Caco-2 (cell line): ENCODE results near the gene DDN. TPM values are rescaled to one million over a fixed set of nuclear protein-coding genes. Genes with fewer than 3 reads are reported as not detected.

Source experiments
- BruUV-seq: library from RNA; stranded (reverse); fragments of 400-500 nt; replicated peaks from 2 replicates; lab custom pipeline; 2021; lab: Mats Ljungman, UMichigan
- CTCF ChIA-PET: fragments of 300-600 bp; sonication (Branson Sonifier 250); formaldehyde crosslinking; loops from one replicate; lab custom pipeline; 2022; ENCODE audit warnings: antibody characterized with exemption; lab: Charles Lee
- POLR2A ChIA-PET: fragments of 300-600 bp; sonication (Branson Sonifier 250); formaldehyde crosslinking; loops from one replicate; lab custom pipeline; 2022; ENCODE audit warnings: antibody characterized with exemption; lab: Charles Lee
- DNase-seq, 2 experiments: peaks; one replicate each; pipeline versions ENCODE4 v3.0.0 to v3.0.0-alpha.2; 2020 to 2022
- H3K27me3 ChIP-seq: replicated peaks from 2 replicates; pipeline ENCODE4 v1.6.0; 2011; ENCODE audit warnings: low read length; ENCODE audit not compliant: control insufficient read depth, insufficient read depth
- H3K36me3 ChIP-seq: 2 replicates; pipeline ENCODE4 v1.5.1; 2011; ENCODE audit warnings: low read length; ENCODE audit not compliant: control insufficient read depth, insufficient read depth
- H3K4me1 ChIP-seq: fragments of 250-450 bp; sonication (Bioruptor Pico); 2 replicates; pipeline ENCODE4 v1.5.1; 2020; ENCODE audit warnings: mild to moderate bottlenecking
- H3K4me3 ChIP-seq: 2 replicates; pipeline ENCODE4 v1.5.1; 2011; ENCODE audit warnings: low read depth, mild to moderate bottlenecking, control low read depth, low read length
- H3K9me3 ChIP-seq: fragments of 250-450 bp; sonication (Bioruptor Pico); 2 replicates; pipeline ENCODE4 v1.5.1; 2020; ENCODE audit warnings: mild to moderate bottlenecking, moderate library complexity
- H3K27ac Mint-ChIP-seq: one replicate; pipeline ENCODE4 v1.8.0; 2022; ENCODE audit warnings: mixed read lengths; ENCODE audit not compliant: unreplicated experiment
- H3K27me3 Mint-ChIP-seq: one replicate; pipeline ENCODE4 v1.8.0; 2022; ENCODE audit warnings: mixed read lengths; ENCODE audit not compliant: insufficient read depth, unreplicated experiment
- H3K36me3 Mint-ChIP-seq: one replicate; pipeline ENCODE4 v1.8.0; 2022; ENCODE audit warnings: mild to moderate bottlenecking, mixed read lengths; ENCODE audit not compliant: insufficient read depth, unreplicated experiment
- H3K4me1 Mint-ChIP-seq: one replicate; pipeline ENCODE4 v1.8.0; 2022; ENCODE audit warnings: low read depth, mixed read lengths; ENCODE audit not compliant: unreplicated experiment
- H3K4me3 Mint-ChIP-seq: one replicate; pipeline ENCODE4 v1.8.0; 2022; ENCODE audit warnings: mild to moderate bottlenecking, moderate library complexity, mixed read lengths; ENCODE audit not compliant: unreplicated experiment
- H3K9me3 Mint-ChIP-seq: one replicate; pipeline ENCODE4 v1.8.0; 2022; ENCODE audit warnings: mixed read lengths; ENCODE audit not compliant: unreplicated experiment
- CTCF ChIP-seq, 2 experiments: fragments of 200-600 bp in 1 of 2; IDR thresholded peaks; 1 replicate in 1 of 2; 2 replicates in 1 of 2; pipeline versions ENCODE4 v1.5.1 to v1.8.0; 2011 to 2022; ENCODE audit warnings: antibody characterized with exemption in 1 of 2, control low read depth in 1 of 2, inconsistent platforms in 1 of 2, low read depth in 1 of 2, low read length in 1 of 2, mild to moderate bottlenecking in 1 of 2, moderate library complexity in 1 of 2; ENCODE audit not compliant: insufficient read depth in 1 of 2, severe bottlenecking in 1 of 2, unreplicated experiment in 1 of 2
- intact Hi-C: fragments of 100-400 bp; cut with micrococcal nuclease; formaldehyde crosslinking; loops from one replicate; pipeline ENCODE4 v1.10.0; 2022; ENCODE audit not compliant: unreplicated experiment
- total RNA-seq: library from RNA; stranded (reverse); gene quantifications from 2 replicates; pipeline ENCODE4 v1.2.3, GENCODE V29; 2022

The DDN gene
- total RNA-seq, 1 experiment from 2014 or later = 1.9 TPM

DNA sequence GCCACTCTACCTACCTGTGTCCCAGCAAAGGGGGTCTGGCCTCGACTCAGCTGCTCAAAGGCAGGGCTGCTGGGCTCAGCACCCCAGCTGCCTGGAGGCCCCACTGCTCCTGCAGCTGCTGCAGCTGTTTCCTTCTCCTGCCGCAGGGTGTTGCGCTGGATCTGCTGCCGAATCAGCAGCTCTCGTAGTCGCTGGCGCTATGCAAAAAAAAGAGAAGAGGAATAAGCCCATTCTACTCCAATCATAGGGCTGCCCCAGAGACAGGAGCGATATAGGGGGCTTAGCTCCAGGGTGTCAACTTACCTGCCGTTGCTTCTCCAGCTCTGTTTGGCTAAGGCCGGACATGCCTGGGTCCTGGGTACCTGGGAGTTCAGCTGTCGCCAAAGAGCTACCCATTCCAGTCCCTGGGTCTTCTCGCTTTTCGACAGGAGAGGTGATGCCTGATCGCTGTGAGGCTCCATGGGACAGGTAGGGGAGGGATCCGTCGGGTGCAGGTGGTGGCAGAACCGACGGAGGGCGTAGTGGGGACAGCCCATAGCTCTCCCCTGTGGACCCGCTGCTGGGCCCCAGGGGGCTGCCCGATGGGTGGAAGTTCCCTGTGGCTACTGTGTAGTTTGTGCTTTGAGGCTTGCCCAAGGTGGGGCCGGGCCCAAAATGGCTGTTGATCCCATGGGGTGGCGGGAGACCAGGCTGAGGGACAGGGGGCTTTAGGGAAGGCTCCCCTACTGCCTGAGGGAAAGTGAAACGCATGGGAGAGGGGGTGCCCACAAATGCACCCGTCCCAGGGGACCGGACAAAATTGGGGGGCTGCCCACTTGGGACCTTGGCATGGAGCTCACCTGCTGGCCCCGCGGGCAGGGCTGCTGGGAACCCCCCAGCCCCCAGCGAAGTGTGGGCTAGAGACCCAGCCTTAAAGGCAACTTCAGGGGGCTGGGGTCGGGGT lies 40.5 kb upstream of the DDN start:
- no peak for TF ChIP-seq CTCF (IDR thresholded peaks at IDR 0.05; ENCODE audit: insufficient read depth in 1 of 2, low read depth in 1 of 2, low read length in 1 of 2, severe bottlenecking in 1 of 2, unreplicated experiment in 1 of 2)
- ChIA-PET POLR2A (interaction anchor here (0.6 kb wide), 1 partner anchor 174 kb away, joined by 4 read pairs; no protein-coding TSS in a partner anchor), CTCF (interaction anchor here (0.6 to 1.1 kb wide), 3 partner anchors 20 to 120 kb away, joined by 4 to 7 read pairs (median 6); no protein-coding TSS in a partner anchor)
- Mint-ChIP-seq H3K4me1 (no peaks in the 10 kb centered on the region), H3K36me3 (peaks cover 92% of the 10 kb centered on the region), H3K27ac (no peak overlapping the region), H3K27me3 (no peaks in the 10 kb centered on the region), H3K9me3 (no peaks in the 10 kb centered on the region), H3K4me3 (no peak overlapping the region)
- H3K27me3 ChIP-seq = no peaks in the 10 kb centered on the region
- no peak overlapping the region for H3K4me3 ChIP-seq
- peaks cover 11% of the 10 kb centered on the region for H3K36me3 ChIP-seq
- BruUV-seq = no TSS peak
- H3K4me1 ChIP-seq = no peaks in the 10 kb centered on the region
- intact Hi-C loops = no loop called here
- H3K9me3 ChIP-seq = no peaks in the 10 kb centered on the region
- no peak for DNase-seq

DNA sequence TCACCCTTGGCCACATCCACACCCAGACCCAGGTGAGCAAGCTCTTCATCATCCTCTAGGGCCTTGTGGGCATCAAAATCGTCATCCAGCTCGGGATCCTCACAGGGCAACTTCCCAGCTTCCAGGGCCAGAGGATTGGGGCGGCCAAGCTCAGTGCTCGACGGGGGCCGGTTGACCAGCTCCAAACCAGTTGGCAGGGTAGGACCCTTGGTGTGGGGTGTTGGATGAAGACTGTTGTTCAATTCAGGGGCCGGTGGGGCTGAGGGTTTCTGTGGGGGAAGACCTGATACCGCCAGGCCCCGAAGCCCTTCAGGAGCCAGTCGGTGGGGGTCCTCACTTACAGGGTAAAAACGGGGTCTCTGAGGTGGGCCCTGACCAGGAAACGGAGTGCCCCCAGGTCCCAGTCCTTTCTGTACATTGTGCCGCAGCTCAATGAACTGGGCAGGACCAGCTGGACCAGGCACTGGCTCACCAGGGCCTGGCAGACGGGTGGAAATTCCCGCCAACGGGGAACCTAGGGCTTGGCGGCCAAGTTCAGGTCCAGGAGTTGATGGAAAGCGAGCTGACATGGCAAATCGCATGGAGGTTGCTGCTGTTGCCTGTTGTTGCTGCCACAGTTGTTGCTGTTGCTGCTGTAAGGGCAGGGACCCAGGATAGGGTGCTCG lies 39.2 kb upstream of the DDN start:
- H3K4me1 ChIP-seq = no peaks in the 10 kb centered on the region
- no peak for DNase-seq
- ChIA-PET POLR2A (interaction anchor here (0.6 kb wide), 1 partner anchor 93 kb away, joined by 4 read pairs; the partner anchor contains the start of gene TUBA1B), CTCF (interaction anchor here (1.1 kb wide), 1 partner anchor 26 kb away, joined by 4 read pairs; no protein-coding TSS in a partner anchor)
- no peak overlapping the region for H3K4me3 ChIP-seq
- H3K36me3 Mint-ChIP-seq = peaks cover 92% of the 10 kb centered on the region
- intact Hi-C loops = no loop called here
- H3K9me3 Mint-ChIP-seq = no peaks in the 10 kb centered on the region
- H3K4me1 Mint-ChIP-seq = no peaks in the 10 kb centered on the region
- no peaks in the 10 kb centered on the region for H3K27me3 ChIP-seq
- peaks cover 6% of the 10 kb centered on the region for H3K36me3 ChIP-seq
- H3K27me3 Mint-ChIP-seq = no peaks in the 10 kb centered on the region
- no peak overlapping the region for H3K27ac Mint-ChIP-seq
- no peak overlapping the region for H3K4me3 Mint-ChIP-seq
- BruUV-seq = no TSS peak
- no peaks in the 10 kb centered on the region for H3K9me3 ChIP-seq
- TF ChIP-seq CTCF (IDR thresholded peaks at IDR 0.05; ENCODE audit: insufficient read depth in 1 of 2, low read depth in 1 of 2, low read length in 1 of 2, severe bottlenecking in 1 of 2, unreplicated experiment in 1 of 2) = no peak

DNA sequence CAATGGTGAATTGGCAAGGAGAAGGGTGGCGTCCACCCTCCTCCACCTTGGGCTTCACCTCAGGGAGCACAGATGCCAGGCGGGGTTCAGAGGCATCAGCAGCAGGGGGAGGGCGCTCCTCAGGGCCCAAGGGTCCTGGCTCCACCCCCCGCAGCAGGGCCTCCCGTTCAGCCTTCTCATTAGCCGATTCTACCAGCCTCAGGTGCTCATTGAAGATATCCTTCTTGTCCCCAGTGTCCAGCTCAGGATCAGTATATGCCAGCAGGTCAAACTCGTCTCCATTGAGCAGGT lies 38.7 kb upstream of the DDN start:
- no peaks in the 10 kb centered on the region for H3K4me1 Mint-ChIP-seq
- no peaks in the 10 kb centered on the region for H3K4me1 ChIP-seq
- H3K4me3 ChIP-seq = no peak overlapping the region
- no peaks in the 10 kb centered on the region for H3K9me3 Mint-ChIP-seq
- ChIA-PET POLR2A (no interaction called here), CTCF (no interaction called here)
- no peak for TF ChIP-seq CTCF (IDR thresholded peaks at IDR 0.05; ENCODE audit: insufficient read depth in 1 of 2, low read depth in 1 of 2, low read length in 1 of 2, severe bottlenecking in 1 of 2, unreplicated experiment in 1 of 2)
- no peaks in the 10 kb centered on the region for H3K27me3 ChIP-seq
- DNase-seq = no peak
- H3K27me3 Mint-ChIP-seq = no peaks in the 10 kb centered on the region
- H3K27ac Mint-ChIP-seq = no peak overlapping the region
- H3K36me3 ChIP-seq = peaks cover 3% of the 10 kb centered on the region; the same call in 1 of the 2 replicates
- intact Hi-C loops = no loop called here
- no peaks in the 10 kb centered on the region for H3K9me3 ChIP-seq
- BruUV-seq = no TSS peak
- H3K36me3 Mint-ChIP-seq = peaks cover 92% of the 10 kb centered on the region
- no peak overlapping the region for H3K4me3 Mint-ChIP-seq
